GM12872 (cell line): Measurements from ENCODE around the gene PPP1R1B.
A peak's percentile ranks its signal among the peaks of the same experiment; 100 is the strongest.

ENCODE experiments used
- CTCF ChIP-seq: IDR thresholded peaks from 3 replicates; pipeline ENCODE4 v1.5.1; 2011; ENCODE audit warnings: low read depth, mild to moderate bottlenecking, low read length, moderate library complexity; ENCODE audit not compliant: insufficient read depth

The PPP1R1B gene

GRCh38 chr17:39632153-39632941 is 5.6 kb downstream of the PPP1R1B start:
- TF ChIP-seq CTCF = no peak

GRCh38 chr17:39633570-39634183 is 6.9 kb downstream of the PPP1R1B start:
- no peak for TF ChIP-seq CTCF

- TF ChIP-seq CTCF = peak; percentile 67
Observed at GRCh38 chr17:39634384-39634871, 7.7 kb downstream of the PPP1R1B start.

- TF ChIP-seq CTCF = no peak
Observed at GRCh38 chr17:39635614-39636176, 8.9 kb downstream of the PPP1R1B start.

GRCh38 chr17:39636587-39636926 is 9.8 kb downstream of the PPP1R1B start:
- TF ChIP-seq CTCF = no peak

- TF ChIP-seq CTCF = 0 out of 3 replicates have a peak, but pooled peaks have one; percentile 5
Observed at GRCh38 chr17:39636927-39637736, 10.4 kb downstream of the PPP1R1B start, which contains the start of gene STARD3. TSS of gene STARD3 (plus strand) at chr17:39637144. CDS start at chr17:39653532, 16,388 bp downstream.

- TF ChIP-seq CTCF = no peak
Observed at GRCh38 chr17:39638317-39638716, 11.6 kb downstream of the PPP1R1B start.
